NT2/D1 (cell line): ENCODE measurements around the gene P4HA2.

Source experiments
- DNase-seq: peaks from one replicate; pipeline ENCODE4 v3.0.0-alpha.2; 2011; ENCODE audit warnings: low read depth, low spot score
- H3K27me3 ChIP-seq: 2 replicates; pipeline ENCODE4 v1.6.0; 2011; ENCODE audit warnings: mild to moderate bottlenecking; ENCODE audit not compliant: insufficient read length, insufficient read depth
- H3K36me3 ChIP-seq: 2 replicates; pipeline ENCODE4 v1.6.1; 2011; ENCODE audit warnings: mild to moderate bottlenecking, low read length, mixed read lengths; ENCODE audit not compliant: insufficient read depth, insufficient read length
- H3K4me1 ChIP-seq: 2 replicates; pipeline ENCODE4 v1.5.1; 2011; ENCODE audit not compliant: insufficient read depth, insufficient read length
- H3K4me3 ChIP-seq: 2 replicates; pipeline ENCODE4 v1.5.1; 2011; ENCODE audit warnings: low read depth; ENCODE audit not compliant: insufficient read length
- H3K9ac ChIP-seq: 2 replicates; pipeline ENCODE4 v1.6.0; 2011; ENCODE audit warnings: low read depth; ENCODE audit not compliant: insufficient read length
- H3K9me3 ChIP-seq: 2 replicates; pipeline ENCODE4 v1.5.1; 2011; ENCODE audit warnings: mild to moderate bottlenecking, low read length; ENCODE audit not compliant: insufficient read depth
- SUZ12 ChIP-seq: IDR thresholded peaks from 2 replicates; pipeline ENCODE4 v1.6.1; 2011; ENCODE audit not compliant: insufficient read length, insufficient read depth; ENCODE audit errors: extremely low read depth
- YY1 ChIP-seq: IDR thresholded peaks from 2 replicates; pipeline ENCODE4 v1.6.1; 2011; ENCODE audit not compliant: insufficient read length, insufficient read depth
- ZNF274 ChIP-seq: IDR thresholded peaks from 2 replicates; pipeline ENCODE4 v1.6.1; 2011; ENCODE audit warnings: mild to moderate bottlenecking, low read depth, low read length

P4HA2 gene

GRCh38 chr5:132239776-132240175 lies 12.1 kb upstream of the P4HA2 start:
- no peak overlapping the region for H3K4me3 ChIP-seq
- no peak for TF ChIP-seq SUZ12
- no peak for DNase-seq
- peaks cover 6% of the 10 kb centered on the region for H3K4me1 ChIP-seq
- H3K27me3 ChIP-seq: no peaks in the 10 kb centered on the region
- no peaks in the 10 kb centered on the region for H3K36me3 ChIP-seq
- H3K9ac ChIP-seq: no peak overlapping the region
- peaks cover 6% of the 10 kb centered on the region; the same call in 1 of the 2 replicates for H3K9me3 ChIP-seq

GRCh38 chr5:132238901-132239500 lies 11.3 kb upstream of the P4HA2 start:
- no peak for TF ChIP-seq ZNF274
- Histone ChIP-seq H3K9me3 (no peaks in the 10 kb centered on the region), H3K9ac (no peak overlapping the region), H3K4me3 (no peak overlapping the region), H3K27me3 (no peaks in the 10 kb centered on the region), H3K36me3 (no peaks in the 10 kb centered on the region), H3K4me1 (peaks cover 6% of the 10 kb centered on the region)
- no peak for DNase-seq

- TF ChIP-seq ZNF274: no peak
- TF ChIP-seq SUZ12: no peak
- TF ChIP-seq YY1: no peak
- H3K36me3 ChIP-seq: no peaks in the 10 kb centered on the region
- no peaks in the 10 kb centered on the region for H3K27me3 ChIP-seq
- H3K4me1 ChIP-seq: peaks cover 2% of the 10 kb centered on the region
- no peaks in the 10 kb centered on the region for H3K9me3 ChIP-seq
- no peak overlapping the region for H3K9ac ChIP-seq
- no peak overlapping the region for H3K4me3 ChIP-seq
- peak; percentile 43 for DNase-seq
These were observed 10.6 kb upstream of the P4HA2 start for GRCh38 chr5:132238169-132238744.

- H3K36me3 ChIP-seq: no peaks in the 10 kb centered on the region
- DNase-seq: no peak
- H3K9me3 ChIP-seq: no peaks in the 10 kb centered on the region
- no peaks in the 10 kb centered on the region for H3K27me3 ChIP-seq
- TF ChIP-seq YY1: no peak
- no peak for TF ChIP-seq ZNF274
- no peak for TF ChIP-seq SUZ12
- H3K4me1 ChIP-seq: no peaks in the 10 kb centered on the region
- H3K4me3 ChIP-seq: no peak overlapping the region
- no peak overlapping the region for H3K9ac ChIP-seq
These were observed 10.0 kb upstream of the P4HA2 start for GRCh38 chr5:132237670-132238069.

DNA sequence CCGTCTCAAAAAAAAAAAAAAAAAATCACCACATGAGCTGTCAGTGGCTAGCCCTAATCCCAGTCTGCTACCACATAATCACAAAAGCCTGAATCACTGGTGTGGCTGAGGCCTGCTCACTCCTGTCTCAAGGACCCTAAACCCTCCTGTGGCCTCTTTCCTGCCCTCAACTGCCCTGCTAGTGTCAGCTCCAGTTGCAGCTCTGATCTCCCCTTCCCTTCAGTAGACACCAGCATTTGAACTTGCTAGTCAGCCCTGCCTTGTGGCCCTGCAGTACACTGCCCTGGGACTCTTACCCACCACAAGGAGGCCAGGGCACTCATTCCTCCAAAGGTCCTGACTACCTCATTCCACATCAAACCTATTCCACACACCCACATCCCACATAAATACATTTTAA lies 9.5 kb upstream of the P4HA2 start:
- Histone ChIP-seq H3K4me3 (no peak overlapping the region), H3K9me3 (no peaks in the 10 kb centered on the region), H3K4me1 (no peaks in the 10 kb centered on the region), H3K27me3 (no peaks in the 10 kb centered on the region), H3K9ac (no peak overlapping the region), H3K36me3 (no peaks in the 10 kb centered on the region)
- TF ChIP-seq YY1 (no peak), ZNF274 (no peak), SUZ12 (no peak)
- DNase-seq: no peak

GRCh38 chr5:132235340-132235739 lies 7.7 kb upstream of the P4HA2 start:
- H3K4me3 ChIP-seq: no peak overlapping the region
- no peak for TF ChIP-seq YY1
- no peak for TF ChIP-seq ZNF274
- no peak for TF ChIP-seq SUZ12
- DNase-seq: no peak
- no peaks in the 10 kb centered on the region for H3K9me3 ChIP-seq
- no peaks in the 10 kb centered on the region for H3K36me3 ChIP-seq
- no peaks in the 10 kb centered on the region for H3K27me3 ChIP-seq
- H3K9ac ChIP-seq: no peak overlapping the region
- no peaks in the 10 kb centered on the region for H3K4me1 ChIP-seq

DNA sequence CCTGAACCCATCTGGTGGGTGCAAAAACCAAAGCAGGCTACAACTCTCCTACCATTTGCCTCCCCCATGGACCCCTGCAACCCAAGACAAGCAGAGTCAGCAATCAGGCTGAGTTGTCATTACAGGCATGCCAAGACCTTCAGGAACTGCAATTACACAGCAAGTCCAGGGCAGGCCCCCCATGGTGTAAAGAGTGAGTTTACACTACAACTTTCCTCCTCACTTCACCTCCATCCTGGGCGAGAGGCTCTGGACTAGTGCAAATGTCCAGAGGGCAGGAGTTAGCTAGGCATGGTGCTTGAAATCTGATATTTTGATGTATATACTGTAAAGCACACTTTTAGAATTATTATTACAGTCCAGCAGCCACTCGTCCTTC lies 7.0 kb upstream of the P4HA2 start:
- no peaks in the 10 kb centered on the region for H3K9me3 ChIP-seq
- no peak overlapping the region for H3K9ac ChIP-seq
- no peaks in the 10 kb centered on the region for H3K36me3 ChIP-seq
- TF ChIP-seq ZNF274: no peak
- TF ChIP-seq YY1: no peak
- no peak for TF ChIP-seq SUZ12
- H3K4me3 ChIP-seq: no peak overlapping the region
- peaks cover 1% of the 10 kb centered on the region for H3K27me3 ChIP-seq
- DNase-seq: no peak
- H3K4me1 ChIP-seq: no peaks in the 10 kb centered on the region
